GM12872 (cell line): ENCODE measurements around the gene NTM.

Source experiments
- CTCF ChIP-seq: IDR thresholded peaks from 3 replicates; pipeline ENCODE4 v1.5.1; 2011; ENCODE audit warnings: low read depth, mild to moderate bottlenecking, low read length, moderate library complexity; ENCODE audit not compliant: insufficient read depth

NTM gene

GRCh38 chr11:131802440-131803115 lies 432.2 kb downstream of the NTM start:
- no peak for TF ChIP-seq CTCF

GRCh38 chr11:131807876-131808275 lies 437.5 kb downstream of the NTM start:
- no peak for TF ChIP-seq CTCF

GRCh38 chr11:131808470-131808869 lies 438.1 kb downstream of the NTM start:
- no peak for TF ChIP-seq CTCF

- TF ChIP-seq CTCF = no peak
Measured at GRCh38 chr11:131809203-131809918, 438.9 kb downstream of the NTM start.

- TF ChIP-seq CTCF = no peak
Measured at GRCh38 chr11:131810541-131810940, 440.1 kb downstream of the NTM start.

GRCh38 chr11:131811383-131811782 lies 441.0 kb downstream of the NTM start:
- no peak for TF ChIP-seq CTCF

GRCh38 chr11:131814108-131814507 lies 443.7 kb downstream of the NTM start:
- no peak for TF ChIP-seq CTCF
